Liver (tissue), 3 donors: ENCODE data around the gene NEK7.

Experiments
- ATF3 ChIP-seq: IDR thresholded peaks from 2 replicates; pipeline ENCODE4 v1.6.1; 2016; ENCODE audit warnings: antibody characterized with exemption
- CTCF ChIP-seq: fragments of 150-350 bp; IDR thresholded peaks from 2 replicates; pipeline ENCODE4 v1.5.1; 2017; ENCODE audit warnings: improper control_type of control experiment, low read depth, low read length; ENCODE audit not compliant: missing input control
- FOXA1 ChIP-seq: IDR thresholded peaks from 2 replicates; pipeline ENCODE4 v1.6.1; 2016; ENCODE audit warnings: antibody characterized with exemption
- HNF4G ChIP-seq: IDR thresholded peaks from 2 replicates; pipeline ENCODE4 v1.6.1; 2016; ENCODE audit warnings: antibody characterized with exemption
- RAD21 ChIP-seq, 2 donors: IDR thresholded peaks; 2 replicates each; pipeline ENCODE4 v1.6.1; 2016; ENCODE audit warnings: antibody characterized with exemption in 2 of 2, mild to moderate bottlenecking in 2 of 2
- REST ChIP-seq: IDR thresholded peaks from 2 replicates; pipeline ENCODE4 v1.6.1; 2016; ENCODE audit warnings: antibody characterized with exemption, mild to moderate bottlenecking
- SP1 ChIP-seq: IDR thresholded peaks from 2 replicates; pipeline ENCODE4 v1.6.1; 2018; ENCODE audit warnings: antibody characterized with exemption, mild to moderate bottlenecking
- TAF1 ChIP-seq: conservative IDR thresholded peaks from 2 replicates; pipeline ENCODE4 v1.6.1; 2016; ENCODE audit warnings: antibody characterized with exemption, mild to moderate bottlenecking
- donor health status: healthy.
- donor health status: healthy.

GRCh38 chr1:198119906-198120305 is 36.9 kb upstream of the NEK7 start:
- no peak for TF ChIP-seq CTCF
- no peak for TF ChIP-seq TAF1
- TF ChIP-seq SP1 = no peak
- TF ChIP-seq REST = no peak
- no peak for TF ChIP-seq ATF3
- TF ChIP-seq HNF4G = no peak
- no peak for TF ChIP-seq RAD21 (IDR thresholded peaks at IDR 0.05)
- no peak for TF ChIP-seq FOXA1
